COLO668 (cell line): ENCODE results near the gene KCNN3.
"Not testable (repeated sequence)": the region's sequence is repeated elsewhere in the genome, so short reads cannot be mapped to it uniquely, and the experiment has no call there.

ENCODE experiments used
- DNase-seq: peaks from one replicate; lab custom pipeline; 2025; ENCODE audit not compliant: unreplicated experiment; lab: John Stamatoyannopoulos, UW

KCNN3 gene

DNA sequence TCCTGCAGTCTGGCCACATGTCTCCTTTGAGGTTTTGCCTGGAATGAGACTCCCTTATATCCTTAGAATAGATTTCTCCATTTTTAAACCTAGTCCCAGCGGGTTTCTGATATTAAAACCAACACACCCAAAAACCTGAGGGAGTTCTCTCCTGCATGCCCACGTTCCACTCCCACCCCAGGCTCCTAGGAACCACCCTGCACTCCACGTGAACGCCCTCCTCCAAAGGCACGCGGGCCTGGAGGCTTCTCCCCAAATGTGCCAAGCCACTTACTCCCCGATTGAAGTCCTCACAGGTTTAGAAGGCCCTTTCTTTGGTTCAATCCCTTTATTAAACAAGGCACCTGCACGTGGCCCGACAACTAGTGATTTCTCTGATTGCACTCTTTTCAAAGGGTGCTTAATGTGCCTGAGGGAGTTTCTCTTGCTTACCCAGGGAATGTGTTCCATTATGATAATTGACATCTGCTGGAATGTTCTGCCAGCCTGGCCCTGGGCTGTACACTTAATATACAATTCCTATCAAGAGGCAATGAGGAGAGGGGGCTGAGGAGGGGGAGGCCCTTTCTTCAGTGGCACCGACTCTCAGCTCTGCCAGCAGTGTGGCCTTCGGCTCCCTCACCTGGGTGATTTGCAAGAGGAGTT, 157.8 kb downstream of the KCNN3 start:
- DNase-seq = no peak

DNA sequence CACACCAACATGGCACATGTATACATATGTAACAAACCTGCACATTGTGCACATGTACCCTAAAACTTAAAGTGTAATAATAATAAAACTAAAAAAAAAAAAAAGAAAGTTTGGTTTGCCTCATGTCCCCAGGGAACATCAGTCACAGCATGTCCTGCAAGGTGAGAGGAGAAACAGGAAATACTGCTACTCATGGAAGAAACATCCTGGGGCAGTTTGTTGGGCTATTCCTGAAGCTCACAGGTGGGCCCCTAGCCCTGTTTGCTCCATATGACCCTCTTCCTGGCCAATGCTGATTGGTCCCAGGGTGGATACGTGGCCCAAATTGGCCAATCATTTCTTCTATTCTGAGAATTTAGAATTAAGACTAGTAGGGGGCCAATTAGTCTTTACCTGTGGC, 158.7 kb downstream of the KCNN3 start:
- DNase-seq = no peak

DNA sequence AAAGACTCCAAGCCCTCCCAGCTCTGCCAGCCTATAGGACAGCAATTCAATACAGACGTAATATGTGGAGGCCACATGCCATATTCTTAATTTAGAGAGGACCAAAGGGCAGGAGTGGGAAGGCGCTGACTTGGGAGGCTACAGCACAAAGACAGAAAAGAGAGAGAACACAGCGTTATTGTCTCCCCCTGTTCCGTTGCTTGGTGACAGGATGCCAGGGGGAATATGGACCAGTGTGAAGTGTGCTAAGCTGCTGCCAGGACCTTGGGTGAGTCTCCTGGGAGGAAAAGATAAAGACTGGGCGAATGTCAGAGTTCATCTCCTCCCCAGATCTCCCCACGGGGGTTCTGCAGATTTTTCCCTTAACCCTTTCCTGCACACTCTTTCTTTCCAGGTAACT, 160.0 kb downstream of the KCNN3 start:
- no peak for DNase-seq

DNA sequence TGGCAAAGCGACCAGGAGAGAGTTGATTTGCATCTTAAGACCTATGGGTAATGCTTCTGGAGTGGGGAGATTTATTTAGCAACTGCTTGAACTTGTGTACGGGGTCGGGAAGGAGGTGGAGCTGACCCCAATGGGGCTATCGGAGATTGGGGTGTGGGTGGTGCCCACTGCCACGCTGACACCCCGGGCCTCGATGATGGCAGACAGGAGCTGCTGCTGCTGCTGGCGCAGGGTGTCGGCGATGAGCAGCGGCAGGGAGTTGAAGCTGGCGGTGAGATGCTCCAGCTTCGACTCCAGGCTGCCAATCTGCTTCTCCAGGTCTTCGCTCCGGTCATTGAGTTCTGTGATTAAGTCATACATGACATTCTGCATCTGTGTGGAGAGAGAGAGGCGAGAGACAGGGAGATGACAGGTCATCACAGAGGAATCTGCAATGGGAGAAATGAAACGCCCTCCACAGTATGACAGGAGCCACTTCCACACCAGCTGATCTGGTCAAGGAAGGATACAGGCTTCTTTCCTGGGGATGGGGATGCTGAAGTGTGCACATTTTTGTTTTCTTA, 162.1 kb downstream of the KCNN3 start:
- DNase-seq = no peak

DNA sequence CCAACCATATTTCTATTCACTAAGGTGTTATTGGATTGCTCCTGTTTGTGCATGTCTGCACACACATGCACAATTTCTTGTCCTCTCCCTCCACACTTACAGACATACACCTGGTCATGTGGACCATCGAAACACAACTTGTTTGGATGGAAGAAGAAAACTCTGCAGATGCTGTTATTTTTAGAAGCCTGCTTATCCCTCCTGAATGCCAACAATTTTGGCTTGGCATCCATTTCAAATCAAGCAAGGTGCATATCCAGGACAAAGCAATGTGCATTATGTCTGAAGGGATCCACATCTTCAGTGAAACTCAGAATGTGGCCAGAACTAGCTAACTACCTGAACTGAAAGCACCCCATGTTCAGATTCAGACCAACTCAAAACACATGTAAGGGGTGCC, 163.2 kb downstream of the KCNN3 start:
- DNase-seq = no peak

DNA sequence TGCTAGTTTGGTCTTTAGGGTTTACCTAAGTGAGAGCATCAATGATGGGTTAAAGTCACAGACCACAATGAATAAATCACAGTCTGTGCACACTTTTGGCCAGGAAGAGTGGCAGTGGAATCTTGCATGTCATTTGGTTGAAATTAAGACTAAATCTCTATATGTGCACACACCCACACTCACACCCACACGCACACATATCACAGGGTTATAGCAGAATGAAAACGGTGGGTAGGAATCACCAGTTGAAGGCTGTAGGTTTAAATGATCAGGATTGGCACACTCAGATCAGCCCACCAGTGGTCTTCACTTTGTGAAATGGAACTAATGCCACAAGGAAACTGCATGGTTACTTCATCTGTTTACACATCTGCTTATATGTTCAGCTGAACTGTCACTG, 164.5 kb downstream of the KCNN3 start:
- no peak for DNase-seq

DNA sequence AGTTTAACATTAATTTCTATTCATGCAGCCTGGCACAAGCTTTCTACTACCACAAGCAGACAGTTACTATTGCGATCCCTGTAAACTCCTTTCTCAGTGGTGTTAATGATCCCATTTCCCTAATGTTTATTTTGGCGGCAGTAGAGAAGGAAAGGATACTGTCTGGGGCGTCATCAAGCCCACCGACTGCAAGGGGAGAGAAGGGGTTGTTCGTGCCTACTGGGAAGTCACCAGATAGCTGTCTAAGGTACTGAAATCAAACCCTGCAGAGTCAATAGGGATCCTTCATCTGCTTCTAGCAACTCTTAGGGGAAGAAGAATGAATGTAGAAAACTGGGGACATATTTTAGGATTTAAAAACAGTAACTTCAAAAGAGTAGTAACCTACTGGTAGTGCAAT, 166.9 kb downstream of the KCNN3 start:
- DNase-seq = no peak

DNA sequence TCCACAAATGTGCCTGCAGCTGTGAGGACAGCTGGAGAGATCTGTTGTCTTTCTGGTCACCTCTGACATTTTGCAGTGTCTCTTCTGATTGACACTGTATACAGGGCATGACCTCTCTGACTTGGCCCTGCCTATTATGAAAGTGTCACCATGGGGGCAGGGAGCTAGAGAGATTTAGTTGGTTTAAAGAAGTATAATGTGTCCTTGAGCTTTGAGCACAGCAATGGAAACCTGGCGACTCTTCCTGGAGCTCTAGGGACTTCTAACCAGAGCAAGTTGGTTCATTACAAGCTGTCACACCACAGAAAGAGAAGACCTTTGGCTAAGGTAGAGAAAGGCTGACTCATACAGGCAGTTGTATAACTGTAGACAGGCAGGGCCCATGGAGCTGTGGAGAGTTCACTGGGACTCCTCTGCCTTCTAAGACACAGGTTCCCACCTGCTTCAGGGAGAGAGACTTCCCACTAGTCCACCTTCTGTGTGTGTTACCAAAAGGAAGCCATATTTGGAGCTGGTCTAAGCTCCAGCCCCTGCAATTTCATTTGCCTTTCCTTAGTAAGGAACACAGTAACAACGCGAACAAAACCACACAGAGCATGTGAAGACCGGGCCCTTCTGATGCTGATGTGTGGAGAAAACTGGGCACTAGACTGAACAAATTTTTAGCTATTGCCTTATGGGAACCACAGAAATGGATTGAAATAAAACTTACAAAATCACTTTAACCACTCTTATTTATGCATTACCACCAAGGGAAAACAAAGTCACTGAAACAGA, 171.6 kb downstream of the KCNN3 start:
- DNase-seq = no peak

DNA sequence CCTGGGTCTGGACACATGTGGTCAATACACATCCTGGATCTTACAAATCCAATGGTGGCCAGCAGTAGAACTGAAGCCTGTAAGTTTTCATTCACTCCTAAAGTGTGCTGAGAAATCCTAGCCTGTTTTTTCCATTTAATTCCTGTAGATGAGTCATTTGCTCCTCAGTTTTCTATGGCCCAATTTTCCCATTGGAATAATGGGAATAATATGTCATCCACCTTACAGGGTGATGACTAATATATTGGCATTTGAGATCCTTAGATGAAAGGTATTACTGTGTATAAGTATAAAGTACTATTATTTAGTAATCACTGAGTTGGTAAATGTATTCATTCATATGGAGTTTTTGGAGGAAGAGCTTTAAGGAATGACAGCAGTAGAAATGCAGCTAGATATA, 172.4 kb downstream of the KCNN3 start:
- no peak for DNase-seq

DNA sequence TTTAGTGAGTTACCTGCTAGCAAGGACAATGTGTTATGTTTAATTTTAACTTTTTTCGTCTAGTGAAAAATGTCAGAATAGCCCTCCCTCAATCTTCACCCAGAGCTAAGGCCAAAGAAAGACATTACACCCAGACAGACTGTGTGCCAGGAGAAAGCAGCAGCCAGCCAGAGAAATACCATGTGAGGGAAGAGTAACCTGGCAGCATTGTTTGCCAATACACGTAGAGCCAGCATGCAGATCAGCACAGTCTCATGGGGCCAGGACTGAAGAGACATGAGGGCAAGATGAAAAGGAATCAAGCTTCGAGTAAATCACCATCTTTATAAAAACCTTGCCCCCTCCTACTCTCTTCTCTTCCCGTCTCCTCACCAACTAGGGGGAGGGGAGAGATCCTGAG, 173.6 kb downstream of the KCNN3 start:
- DNase-seq = no peak

DNA sequence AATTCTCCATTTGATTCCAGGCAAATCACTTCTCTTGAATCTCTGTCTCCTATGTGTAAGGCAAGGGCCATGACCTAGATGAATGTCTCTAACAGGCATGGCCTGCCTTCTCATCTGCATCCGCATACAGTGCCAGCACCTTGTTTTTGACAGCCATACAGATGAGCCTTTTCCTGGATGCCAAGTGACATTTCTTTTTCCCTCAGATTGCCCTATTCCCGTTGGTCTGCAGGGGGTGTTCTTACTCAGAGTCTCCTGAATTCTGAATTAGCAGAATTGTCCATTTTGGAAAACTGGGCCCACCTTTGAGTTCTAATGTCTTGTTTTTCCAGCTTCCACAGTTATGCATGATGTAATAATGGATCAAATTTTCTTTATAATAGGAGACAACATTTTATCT, 174.1 kb downstream of the KCNN3 start:
- no peak for DNase-seq

DNA sequence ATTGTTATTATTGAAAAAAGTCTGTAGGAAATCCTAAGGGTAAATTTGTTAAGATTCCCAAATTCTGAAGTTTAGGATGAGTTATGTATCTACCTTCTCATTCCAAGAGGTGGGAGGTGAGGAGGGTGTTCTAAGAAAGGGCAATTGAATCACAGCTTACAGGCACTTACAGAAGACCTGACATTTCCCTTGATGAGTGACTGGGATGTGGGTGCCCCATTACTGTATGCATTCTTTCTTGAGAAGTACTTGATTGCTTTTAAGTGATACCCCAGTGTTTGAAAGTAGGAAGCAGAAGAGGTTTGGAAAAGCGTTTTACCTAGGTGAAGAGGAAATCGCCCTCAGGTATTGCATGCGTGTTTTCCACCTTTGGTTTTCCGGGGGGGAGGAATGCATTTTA, 175.1 kb downstream of the KCNN3 start:
- DNase-seq = no peak

DNA sequence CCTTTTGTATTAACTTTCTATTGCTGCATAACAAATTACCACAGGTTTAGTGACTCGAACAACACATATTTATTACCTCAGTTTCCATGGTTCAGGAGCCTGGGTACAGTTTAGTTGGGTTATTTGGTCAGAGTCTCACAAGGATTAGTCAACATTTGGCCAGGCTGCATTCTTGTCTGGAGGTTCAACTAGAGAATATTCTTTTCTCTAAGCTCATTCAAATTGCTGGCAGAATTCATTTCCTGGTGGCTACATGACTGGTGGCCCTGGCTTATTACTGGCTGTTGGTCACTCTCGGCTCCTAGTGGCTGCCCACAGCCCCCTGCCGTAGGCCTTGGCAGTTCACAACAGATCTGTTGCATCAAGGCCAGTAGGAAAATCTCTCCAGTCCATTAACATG, 181.0 kb downstream of the KCNN3 start:
- no peak for DNase-seq

DNA sequence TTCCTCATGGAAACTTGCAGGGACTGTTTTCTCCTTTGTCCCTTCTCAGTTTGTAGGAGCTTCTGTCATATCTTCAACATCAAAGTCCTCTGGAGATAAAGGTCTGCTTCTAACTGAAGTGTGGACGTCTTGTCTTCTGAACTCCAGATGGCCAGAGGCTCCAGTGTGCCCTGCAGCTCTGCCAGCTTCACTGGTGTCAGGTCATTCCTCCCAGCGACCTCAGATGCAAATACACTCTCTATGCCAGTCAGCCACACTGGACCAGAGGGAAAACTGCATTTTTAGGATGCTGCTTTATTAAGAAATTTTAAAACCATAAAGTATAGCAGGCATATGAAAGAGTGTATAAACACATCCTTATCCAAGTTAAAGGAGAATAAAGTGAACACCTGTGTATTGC, 183.6 kb downstream of the KCNN3 start:
- no peak for DNase-seq

DNA sequence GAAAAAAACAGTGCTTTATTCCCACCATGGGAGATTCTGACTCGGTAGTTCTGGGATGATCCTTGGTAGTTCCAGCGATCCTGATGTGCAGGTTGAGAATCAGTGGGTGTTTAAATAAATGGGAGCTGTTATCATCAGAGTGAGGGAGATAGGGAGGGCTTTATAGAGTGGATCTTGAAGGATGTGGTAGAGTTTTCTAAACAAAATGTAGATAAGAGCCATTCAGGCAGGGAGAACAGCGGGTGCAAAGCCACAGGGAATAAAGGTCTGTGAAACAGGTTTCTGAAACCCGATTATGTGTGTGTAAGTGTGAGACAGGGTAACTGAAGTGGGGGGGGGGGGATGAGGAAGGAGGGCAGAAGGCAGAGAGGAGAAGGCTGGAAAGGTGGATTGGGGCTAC, 186.3 kb downstream of the KCNN3 start:
- DNase-seq = no peak

DNA sequence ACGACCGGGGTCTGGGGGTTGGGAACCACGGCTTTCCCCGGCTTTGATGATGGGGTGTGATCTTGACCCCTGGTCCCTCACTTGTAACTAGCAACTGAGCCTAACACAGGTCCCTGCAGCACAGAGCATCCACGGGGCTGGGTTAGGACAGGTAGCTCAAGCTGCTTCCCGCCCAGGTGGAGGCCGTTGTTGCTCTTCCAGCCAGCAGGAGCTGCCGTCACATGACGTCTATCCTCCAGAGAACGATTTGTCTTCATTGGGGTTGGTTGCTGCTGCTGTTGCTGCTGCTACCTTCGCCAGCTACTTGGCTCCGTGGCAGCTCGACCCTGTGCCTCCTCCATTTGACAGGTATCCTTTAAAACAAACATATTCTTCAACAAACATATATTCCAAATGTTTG, 187.8 kb downstream of the KCNN3 start:
- DNase-seq = no peak

DNA sequence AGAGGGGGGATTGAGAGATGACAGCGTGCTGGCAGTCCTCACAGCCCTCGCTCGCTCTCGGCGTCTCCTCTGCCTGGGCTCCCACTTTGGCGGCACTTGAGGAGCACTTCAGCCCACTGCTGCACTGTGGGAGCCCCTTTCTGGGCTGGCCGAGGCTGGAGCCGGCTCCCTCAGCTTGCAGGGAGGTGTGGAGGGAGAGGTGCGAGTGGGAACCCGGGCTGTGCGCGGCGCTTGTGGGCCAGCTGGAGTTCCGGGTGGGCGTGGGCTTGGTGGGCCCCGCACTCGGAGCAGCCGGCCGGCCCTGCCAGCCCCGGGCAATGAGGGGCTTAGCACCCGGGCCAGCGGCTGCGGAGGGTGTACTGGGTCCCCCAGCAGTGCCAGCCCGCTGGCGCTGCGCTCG, 192.2 kb downstream of the KCNN3 start:
- not testable (repeated sequence) for DNase-seq

DNA sequence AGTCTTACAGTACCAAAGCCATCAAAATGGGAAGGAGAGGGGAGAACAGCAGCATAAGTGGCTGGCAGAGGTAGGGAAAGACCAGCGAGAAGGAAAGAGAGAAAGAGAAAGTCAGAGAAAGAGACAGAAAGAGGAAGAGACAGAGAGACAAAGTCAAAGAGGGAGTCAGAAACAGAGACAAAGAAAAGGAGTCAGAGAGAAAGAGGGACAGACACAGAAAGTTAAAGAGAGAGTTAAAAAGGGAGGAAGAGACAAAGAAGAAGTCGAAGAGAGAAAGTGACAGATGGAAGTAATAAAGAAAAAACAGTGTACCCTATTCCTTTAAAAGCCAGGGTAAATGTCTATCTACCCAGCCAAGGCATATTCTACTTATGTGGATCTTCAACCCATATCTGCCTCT, 193.2 kb downstream of the KCNN3 start:
- DNase-seq = not testable (repeated sequence)

DNA sequence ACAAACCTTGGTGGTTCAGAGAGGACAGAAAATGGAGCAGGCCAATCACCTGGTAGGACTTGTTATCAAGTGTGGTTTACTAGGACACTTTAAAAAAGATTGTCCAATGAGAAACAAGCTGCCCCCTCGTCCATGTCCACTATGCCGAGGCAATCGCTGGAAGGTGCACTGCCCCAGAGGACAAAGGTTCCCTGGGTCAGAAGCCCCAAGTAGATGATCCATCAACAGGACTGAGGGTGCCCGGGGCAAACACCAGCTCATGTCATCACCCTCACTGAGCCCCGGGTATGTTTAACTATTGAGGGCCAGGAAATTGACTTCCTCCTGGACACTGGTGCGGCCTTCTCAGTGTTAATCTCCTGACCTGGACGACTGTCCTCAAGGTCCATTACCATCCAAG, 195.6 kb downstream of the KCNN3 start:
- DNase-seq = not testable (repeated sequence)

DNA sequence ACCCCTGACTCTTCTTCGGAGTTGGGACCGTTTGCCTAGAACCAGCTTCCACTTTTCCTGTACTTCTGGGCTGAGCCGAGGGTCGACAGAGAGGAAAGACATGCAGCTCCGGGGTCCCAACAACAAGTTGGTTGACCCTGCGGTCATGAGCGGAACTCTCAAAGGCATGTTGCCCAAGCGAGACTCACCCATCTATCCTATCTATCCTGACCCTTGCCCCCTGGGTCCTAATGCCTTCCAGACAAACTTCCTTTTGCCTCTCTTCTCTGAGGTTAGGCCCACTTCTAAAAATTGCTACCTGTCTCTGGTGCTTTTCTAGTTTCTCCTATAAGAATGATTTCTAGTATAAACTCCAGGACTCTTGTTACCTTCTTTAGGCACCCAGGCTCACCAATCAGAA, 197.8 kb downstream of the KCNN3 start:
- not testable (repeated sequence) for DNase-seq

DNA sequence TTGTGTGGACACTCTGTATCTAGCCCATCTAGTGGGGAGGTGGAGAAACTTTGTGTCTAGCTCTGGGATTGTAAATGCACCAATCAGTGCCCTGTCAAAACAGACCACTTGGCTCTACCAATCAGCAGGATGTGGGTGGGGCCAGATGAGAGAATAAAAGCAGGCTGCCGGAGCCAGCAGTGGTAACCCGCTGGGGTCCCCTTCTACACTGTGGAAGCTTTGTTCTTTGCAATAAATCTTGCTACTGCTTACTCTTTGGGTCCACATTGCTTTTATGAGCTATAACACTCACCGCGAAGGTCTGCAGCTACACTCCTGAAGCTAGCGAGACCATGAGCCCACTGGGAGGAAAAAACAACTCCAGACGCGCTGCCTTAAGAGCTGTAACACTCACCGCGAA, 198.7 kb downstream of the KCNN3 start:
- DNase-seq = not testable (repeated sequence)
